ENCODE measurements around the gene RAMP3.
"Not testable (repeated sequence)": the region's sequence is repeated elsewhere in the genome, so short reads cannot be mapped to it uniquely, and the experiment has no call there.

Gene RAMP3

GRCh38 chr7:45199506-45199905 is 41.9 kb downstream of the RAMP3 start:
- no peak for DNase-seq

- DNase-seq: no peak
Observed at GRCh38 chr7:45202625-45203024, 45.0 kb downstream of the RAMP3 start.

GRCh38 chr7:45203036-45203435 is 45.4 kb downstream of the RAMP3 start:
- DNase-seq: no peak

GRCh38 chr7:45203459-45203858 is 45.9 kb downstream of the RAMP3 start:
- DNase-seq: no peak

- no peak for DNase-seq
Observed at GRCh38 chr7:45203936-45204445, 46.4 kb downstream of the RAMP3 start.

- peak; percentile 12 for DNase-seq
Observed at GRCh38 chr7:45206266-45206665, 48.7 kb downstream of the RAMP3 start.

GRCh38 chr7:45209909-45210308 is 52.3 kb downstream of the RAMP3 start:
- DNase-seq: not testable (repeated sequence)

- no peak for DNase-seq
Observed at GRCh38 chr7:45211066-45211465, 53.5 kb downstream of the RAMP3 start.

- DNase-seq: no peak
Observed at GRCh38 chr7:45211958-45212357, 54.4 kb downstream of the RAMP3 start.

GRCh38 chr7:45212606-45213005 is 55.0 kb downstream of the RAMP3 start:
- DNase-seq: no peak

- DNase-seq: peak; percentile 77
Observed at GRCh38 chr7:45215601-45216062, 58.0 kb downstream of the RAMP3 start.

- no peak for DNase-seq
Observed at GRCh38 chr7:45216181-45216580, 58.6 kb downstream of the RAMP3 start.

GRCh38 chr7:45216622-45217165 is 59.1 kb downstream of the RAMP3 start:
- DNase-seq: no peak

- DNase-seq: peak; percentile 35
Observed at GRCh38 chr7:45217358-45217757, 59.8 kb downstream of the RAMP3 start.

GRCh38 chr7:45219130-45219529 is 61.5 kb downstream of the RAMP3 start:
- no peak for DNase-seq

- no peak for DNase-seq
Observed at GRCh38 chr7:45219801-45220435, 62.3 kb downstream of the RAMP3 start.

GRCh38 chr7:45220846-45221618 is 63.4 kb downstream of the RAMP3 start:
- no peak for DNase-seq

GRCh38 chr7:45221896-45222604 is 64.5 kb downstream of the RAMP3 start:
- no peak for DNase-seq

- DNase-seq: no peak
Observed at GRCh38 chr7:45223078-45223477, 65.5 kb downstream of the RAMP3 start.

- no peak for DNase-seq
Observed at GRCh38 chr7:45223728-45224630, 66.4 kb downstream of the RAMP3 start.

- DNase-seq: no peak
Observed at GRCh38 chr7:45224832-45225231, 67.2 kb downstream of the RAMP3 start.

GRCh38 chr7:45225311-45225947 is 67.8 kb downstream of the RAMP3 start:
- DNase-seq: no peak

All from NCI-H69 (cell line).